MCF 10A (cell line): ENCODE data around the gene PIP5K1A. TPM values are rescaled to one million over a fixed set of nuclear protein-coding genes. Genes with fewer than 3 reads are reported as not detected.

Experiments
- BruUV-seq: library from RNA; stranded (reverse); fragments of 400-500 nt; replicated peaks from 2 replicates; lab custom pipeline; 2021; lab: Mats Ljungman, UMichigan
- CTCF ChIA-PET: fragments of 300-600 bp; sonication (Branson Sonifier 250); formaldehyde crosslinking; extraction: SDS; loops from one replicate; lab custom pipeline; 2021; ENCODE audit warnings: antibody characterized with exemption, inconsistent platforms; lab: Yijun Ruan, JAX
- POLR2A ChIA-PET: fragments of 300-600, 350-650 bp; sonication (Branson Sonifier 250); formaldehyde crosslinking; extraction: SDS; loops from one replicate; lab custom pipeline; 2020; ENCODE audit warnings: antibody characterized with exemption, inconsistent platforms; lab: Yijun Ruan, JAX
- DNase-seq: peaks from one replicate; pipeline ENCODE4 v3.0.0-alpha.2; 2018; ENCODE audit not compliant: unreplicated experiment
- H3K27ac Mint-ChIP-seq: one replicate; pipeline ENCODE4 v1.8.0; 2022; ENCODE audit warnings: mild to moderate bottlenecking, low read depth, mixed read lengths; ENCODE audit not compliant: unreplicated experiment
- H3K27me3 Mint-ChIP-seq: one replicate; pipeline ENCODE4 v1.8.0; 2022; ENCODE audit warnings: mixed read lengths; ENCODE audit not compliant: insufficient read depth, unreplicated experiment
- H3K36me3 Mint-ChIP-seq: one replicate; pipeline ENCODE4 v1.8.0; 2022; ENCODE audit warnings: mild to moderate bottlenecking, moderate library complexity, mixed read lengths; ENCODE audit not compliant: insufficient read depth, unreplicated experiment
- H3K4me1 Mint-ChIP-seq: one replicate; pipeline ENCODE4 v1.8.0; 2022; ENCODE audit warnings: mixed read lengths; ENCODE audit not compliant: insufficient read depth, unreplicated experiment
- H3K4me3 Mint-ChIP-seq: one replicate; pipeline ENCODE4 v1.8.0; 2022; ENCODE audit warnings: mild to moderate bottlenecking, moderate library complexity, mixed read lengths; ENCODE audit not compliant: unreplicated experiment
- H3K9me3 Mint-ChIP-seq: one replicate; pipeline ENCODE4 v1.8.0; 2022; ENCODE audit warnings: mixed read lengths; ENCODE audit not compliant: unreplicated experiment
- intact Hi-C: fragments of 100-400 bp; cut with micrococcal nuclease; formaldehyde crosslinking; loops from 2 replicates; pipeline ENCODE4 v1.14.1; 2022
- total RNA-seq: library from RNA; stranded (reverse); gene quantifications from 2 replicates; pipeline ENCODE4 v1.2.3, GENCODE V29; 2022
- TF ChIP-seq, protein P1 (sequence below): fragments of 200-600 bp; IDR thresholded peaks from one replicate; pipeline ENCODE4 v1.8.0; 2022; ENCODE audit warnings: antibody characterized with exemption, mild to moderate bottlenecking; ENCODE audit not compliant: unreplicated experiment

Gene PIP5K1A
- total RNA-seq, 1 experiment from 2014 or later, result 163 TPM

- CTCF ChIA-PET, result interaction anchor here (0.6 to 2.2 kb wide), 9 partner anchors 14 to 205 kb away, joined by 3 to 12 read pairs (median 5); partner anchors contain the start of genes LYSMD1, SCNM1 and TMOD4
- H3K27ac Mint-ChIP-seq, result peak within 1 kb of the TSS; percentile 90
- H3K4me1 Mint-ChIP-seq, result peaks cover 33% of the 10 kb centered on the region
- BruUV-seq, result no TSS peak
- POLR2A ChIA-PET, result interaction anchor here (0.6 to 7.8 kb wide), 35 partner anchors 10 to 826 kb away, joined by 3 to 91 read pairs (median 4); partner anchors contain the start of genes C1orf56, GABPB2, LYSMD1 and MINDY1
- intact Hi-C loops, result loop anchor here (10.0 kb wide), 1 partner anchor 545 kb away; no protein-coding TSS in a partner anchor
- peak within 1 kb of the TSS; percentile 83 for H3K4me3 Mint-ChIP-seq
- H3K9me3 Mint-ChIP-seq, result no peaks in the 10 kb centered on the region
- H3K27me3 Mint-ChIP-seq, result no peaks in the 10 kb centered on the region
- H3K36me3 Mint-ChIP-seq, result peaks cover 20% of the 10 kb centered on the region
- TF ChIP-seq, protein P1, sequence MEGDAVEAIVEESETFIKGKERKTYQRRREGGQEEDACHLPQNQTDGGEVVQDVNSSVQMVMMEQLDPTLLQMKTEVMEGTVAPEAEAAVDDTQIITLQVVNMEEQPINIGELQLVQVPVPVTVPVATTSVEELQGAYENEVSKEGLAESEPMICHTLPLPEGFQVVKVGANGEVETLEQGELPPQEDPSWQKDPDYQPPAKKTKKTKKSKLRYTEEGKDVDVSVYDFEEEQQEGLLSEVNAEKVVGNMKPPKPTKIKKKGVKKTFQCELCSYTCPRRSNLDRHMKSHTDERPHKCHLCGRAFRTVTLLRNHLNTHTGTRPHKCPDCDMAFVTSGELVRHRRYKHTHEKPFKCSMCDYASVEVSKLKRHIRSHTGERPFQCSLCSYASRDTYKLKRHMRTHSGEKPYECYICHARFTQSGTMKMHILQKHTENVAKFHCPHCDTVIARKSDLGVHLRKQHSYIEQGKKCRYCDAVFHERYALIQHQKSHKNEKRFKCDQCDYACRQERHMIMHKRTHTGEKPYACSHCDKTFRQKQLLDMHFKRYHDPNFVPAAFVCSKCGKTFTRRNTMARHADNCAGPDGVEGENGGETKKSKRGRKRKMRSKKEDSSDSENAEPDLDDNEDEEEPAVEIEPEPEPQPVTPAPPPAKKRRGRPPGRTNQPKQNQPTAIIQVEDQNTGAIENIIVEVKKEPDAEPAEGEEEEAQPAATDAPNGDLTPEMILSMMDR, result no peak
- DNase-seq, result peak; percentile 93
These were observed 8.5 kb upstream of the PIP5K1A start, which contains the start of gene VPS72 for GRCh38 chr1:151189637-151190445. Gene VPS72, minus strand, starts transcription at chr1:151190197. Its CDS starts 76 bp downstream, at chr1:151190121.

DNA sequence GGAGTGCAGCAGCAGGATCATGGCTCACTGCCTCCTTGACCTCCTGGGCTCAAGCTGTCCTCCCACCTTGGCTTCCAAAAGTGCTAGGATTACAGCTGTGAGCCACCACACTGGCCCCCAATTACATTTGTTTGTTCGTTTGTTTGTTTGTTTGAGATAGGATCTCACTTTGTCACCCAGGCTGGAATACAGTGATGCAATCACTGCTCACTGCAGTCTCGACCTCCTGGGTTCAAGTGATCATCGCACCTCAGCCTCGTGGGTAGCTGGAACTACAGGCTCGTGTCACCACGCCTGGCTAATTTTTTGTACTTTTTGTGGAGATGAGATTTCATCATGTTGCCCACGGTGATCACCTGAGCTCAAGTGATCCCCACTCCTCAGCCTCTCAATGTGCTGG, 6.3 kb upstream of the PIP5K1A start:
- peaks cover 13% of the 10 kb centered on the region for H3K36me3 Mint-ChIP-seq
- peaks cover 39% of the 10 kb centered on the region for H3K4me1 Mint-ChIP-seq
- DNase-seq, result no peak
- CTCF ChIA-PET, result interaction anchor here (0.6 to 6.8 kb wide), 3 partner anchors 10 to 938 kb away, joined by 3 to 70 read pairs (median 5); no protein-coding TSS in a partner anchor
- intact Hi-C loops, result loop anchor here (10.0 kb wide), 1 partner anchor 543 kb away; no protein-coding TSS in a partner anchor
- POLR2A ChIA-PET, result interaction anchor here (0.7 to 12.4 kb wide), 6 partner anchors 25 to 815 kb away, joined by 3 to 153 read pairs (median 6); partner anchors contain the start of genes LYSMD1, PI4KB, PSMD4 and SCNM1
- TF ChIP-seq, protein P1, result no peak
- no peaks in the 10 kb centered on the region for H3K9me3 Mint-ChIP-seq
- no peak overlapping the region for H3K4me3 Mint-ChIP-seq
- H3K27ac Mint-ChIP-seq, result no peak overlapping the region
- BruUV-seq, result no TSS peak
- no peaks in the 10 kb centered on the region for H3K27me3 Mint-ChIP-seq

- H3K4me1 Mint-ChIP-seq, result peaks cover 38% of the 10 kb centered on the region
- TF ChIP-seq, protein P1, result no peak
- no peaks in the 10 kb centered on the region for H3K27me3 Mint-ChIP-seq
- ChIA-PET CTCF (interaction anchor here (0.6 to 6.8 kb wide), 4 partner anchors 26 to 119 kb away, joined by 3 to 70 read pairs (median 4); no protein-coding TSS in a partner anchor), POLR2A (interaction anchor here (0.6 to 12.4 kb wide), 9 partner anchors 20 to 348 kb away, joined by 3 to 153 read pairs (median 3); partner anchors contain the start of genes LYSMD1, PI4KB, PSMD4 and SCNM1)
- H3K36me3 Mint-ChIP-seq, result peaks cover 15% of the 10 kb centered on the region
- H3K27ac Mint-ChIP-seq, result no peak overlapping the region
- no peak for DNase-seq
- intact Hi-C loops, result loop anchor here (10.0 kb wide), 1 partner anchor 541 kb away; no protein-coding TSS in a partner anchor
- no TSS peak for BruUV-seq
- no peak overlapping the region for H3K4me3 Mint-ChIP-seq
- no peaks in the 10 kb centered on the region for H3K9me3 Mint-ChIP-seq
These were observed 5.0 kb upstream of the PIP5K1A start for GRCh38 chr1:151193304-151193703.
